HG03565 (cell line): ENCODE results near the gene THTPA.
"Not testable (repeated sequence)": the region's sequence is repeated elsewhere in the genome, so short reads cannot be mapped to it uniquely, and the experiment has no call there.

Source experiments
- ATAC-seq: cut with Tn5 transposase; IDR thresholded peaks from one replicate; pipeline ENCODE4 v1.9.1; 2021; ENCODE audit warnings: mild to moderate bottlenecking, moderate library complexity; ENCODE audit not compliant: unreplicated experiment

Gene THTPA

GRCh38 chr14:23533652-23534435 is 22.2 kb upstream of the THTPA start:
- no peak for ATAC-seq

GRCh38 chr14:23535943-23536342 is 20.1 kb upstream of the THTPA start:
- ATAC-seq = no peak

- no peak for ATAC-seq
Observed at GRCh38 chr14:23536494-23536893, 19.6 kb upstream of the THTPA start.

DNA sequence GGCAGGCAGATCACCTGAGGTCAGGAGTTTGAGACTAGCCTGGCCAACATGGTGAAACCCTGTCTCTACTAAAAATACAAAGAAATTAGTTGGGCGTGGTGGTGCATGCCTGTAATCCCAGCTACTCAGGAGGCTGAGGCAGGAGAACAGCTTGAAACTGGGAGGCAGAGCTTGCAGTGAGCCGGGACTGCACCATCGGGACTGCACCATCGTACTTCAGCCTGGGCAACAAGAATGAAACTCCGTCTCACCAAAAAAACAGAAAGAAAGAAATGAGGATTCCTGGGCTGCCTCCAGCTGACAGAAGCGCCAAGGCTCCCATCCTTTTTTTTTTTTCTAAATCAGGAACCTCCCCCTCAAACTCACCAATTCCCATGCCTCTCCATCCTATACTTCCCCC is 19.2 kb upstream of the THTPA start:
- not testable (repeated sequence) for ATAC-seq

DNA sequence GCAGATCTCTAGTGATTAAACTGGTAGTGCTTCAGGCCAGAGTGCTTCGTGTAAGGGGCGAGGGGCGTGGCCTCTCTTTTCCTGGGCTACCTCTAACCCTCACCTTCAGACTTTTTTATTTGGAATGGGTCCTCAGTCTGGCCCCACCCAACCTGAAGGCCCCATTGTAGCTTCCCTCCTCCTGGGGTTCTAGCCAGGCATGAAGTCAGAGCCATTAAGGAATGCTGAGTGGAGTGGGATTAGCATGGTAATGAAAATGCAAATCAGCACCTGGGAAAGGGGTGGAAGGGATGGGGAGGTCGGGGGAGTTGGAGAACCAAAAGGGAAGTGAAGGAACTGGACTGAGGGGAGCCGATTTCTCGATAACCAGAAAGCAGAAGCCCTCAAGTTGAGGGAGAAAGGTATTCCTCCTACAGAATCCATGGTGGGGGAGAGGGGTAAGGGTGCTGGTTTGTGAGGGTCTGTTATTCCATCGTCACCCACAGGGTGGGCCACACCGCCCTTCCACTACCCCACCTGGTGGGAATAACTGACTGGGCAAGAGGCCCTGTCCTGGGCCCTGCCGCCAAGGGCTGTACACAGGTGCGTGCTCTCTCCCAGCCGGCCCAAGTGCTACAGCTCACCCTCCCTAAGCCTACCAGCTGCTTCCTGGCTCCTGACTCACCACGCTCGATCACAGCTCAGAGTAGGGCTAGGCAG is 18.6 kb upstream of the THTPA start:
- no peak for ATAC-seq

DNA sequence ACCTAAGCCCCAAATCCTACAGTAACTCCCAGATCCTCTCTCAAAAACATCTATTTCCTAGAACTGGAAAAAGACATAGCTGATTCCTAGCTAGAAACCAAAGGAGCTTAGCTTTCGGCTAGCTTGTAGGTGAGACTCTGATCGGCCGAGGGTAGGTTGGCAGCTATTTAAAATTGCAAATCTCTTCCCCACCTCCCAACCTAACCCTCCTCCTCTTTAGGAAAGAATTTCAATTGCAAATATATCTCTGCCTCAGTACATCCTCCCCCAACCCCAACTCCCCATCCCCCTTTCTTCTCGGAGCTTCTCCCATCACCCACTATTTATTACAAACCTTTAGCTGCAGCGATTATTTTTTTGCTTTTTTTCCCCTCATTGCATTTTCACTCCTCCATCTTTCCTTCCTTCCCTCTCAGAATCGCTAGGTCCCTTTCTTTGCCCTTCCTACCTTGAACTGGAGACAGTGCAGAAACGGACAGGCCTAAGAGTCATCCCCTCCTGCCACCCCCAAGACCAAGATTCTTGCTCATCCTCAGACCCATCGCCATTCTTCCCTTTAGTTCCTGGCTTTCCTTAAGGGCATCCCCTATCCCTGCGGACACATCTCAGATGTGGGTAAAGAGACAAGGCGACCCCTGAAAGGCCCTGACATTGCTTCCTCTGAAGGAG is 17.9 kb upstream of the THTPA start:
- no peak for ATAC-seq

- no peak for ATAC-seq
Observed at GRCh38 chr14:23538785-23539184, 17.3 kb upstream of the THTPA start.

- no peak for ATAC-seq
Observed at GRCh38 chr14:23539248-23540140, 16.6 kb upstream of the THTPA start.

- no peak for ATAC-seq
Observed at GRCh38 chr14:23540141-23540469, 16.0 kb upstream of the THTPA start.

GRCh38 chr14:23542261-23542660 is 13.8 kb upstream of the THTPA start:
- ATAC-seq = no peak

GRCh38 chr14:23543403-23543802 is 12.7 kb upstream of the THTPA start:
- no peak for ATAC-seq

DNA sequence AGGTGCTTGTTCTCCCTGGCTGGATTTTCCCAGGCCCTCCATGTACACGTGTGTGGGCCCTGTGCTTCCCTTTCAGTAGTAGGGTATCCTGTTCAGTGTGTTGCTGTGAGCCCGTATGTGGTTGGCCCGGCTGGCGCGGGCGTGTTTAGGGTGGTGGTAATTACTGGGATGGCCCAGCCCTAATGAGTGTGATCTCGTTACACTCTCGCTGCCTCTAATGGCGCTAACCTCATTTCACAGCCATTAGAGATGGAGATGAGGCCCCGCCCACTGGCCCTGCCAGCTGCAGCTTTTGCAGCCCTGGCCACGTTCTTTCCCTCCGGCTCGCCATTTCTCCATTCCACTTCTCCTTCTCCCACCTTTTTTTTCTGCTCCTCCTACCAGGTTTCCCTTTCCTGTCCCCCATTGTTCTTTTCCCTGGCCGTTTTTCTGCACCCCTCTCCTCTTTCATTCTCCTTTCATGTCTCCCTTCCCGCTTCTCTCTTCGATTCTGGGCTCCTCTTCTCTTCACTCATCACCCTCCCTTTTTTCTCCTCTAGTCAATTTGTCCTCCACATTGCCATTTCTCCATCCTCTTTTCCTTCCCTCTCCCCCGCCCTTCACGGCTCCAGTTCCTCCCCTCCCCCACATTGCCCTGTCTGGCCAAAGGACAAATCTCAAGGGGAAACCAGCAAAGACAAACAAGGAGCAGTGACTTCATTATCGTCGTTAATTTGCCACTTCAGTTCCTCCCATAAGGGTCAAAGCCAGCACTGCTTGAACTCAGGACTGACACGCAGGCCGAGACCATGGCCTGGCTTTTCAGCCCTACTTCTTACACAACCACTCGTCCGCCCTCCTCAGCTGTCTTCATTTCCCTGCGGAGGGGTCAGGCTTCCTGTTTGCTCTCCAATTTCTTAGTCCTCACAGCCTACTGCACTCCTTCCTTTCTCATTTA is 11.3 kb upstream of the THTPA start:
- no peak for ATAC-seq

DNA sequence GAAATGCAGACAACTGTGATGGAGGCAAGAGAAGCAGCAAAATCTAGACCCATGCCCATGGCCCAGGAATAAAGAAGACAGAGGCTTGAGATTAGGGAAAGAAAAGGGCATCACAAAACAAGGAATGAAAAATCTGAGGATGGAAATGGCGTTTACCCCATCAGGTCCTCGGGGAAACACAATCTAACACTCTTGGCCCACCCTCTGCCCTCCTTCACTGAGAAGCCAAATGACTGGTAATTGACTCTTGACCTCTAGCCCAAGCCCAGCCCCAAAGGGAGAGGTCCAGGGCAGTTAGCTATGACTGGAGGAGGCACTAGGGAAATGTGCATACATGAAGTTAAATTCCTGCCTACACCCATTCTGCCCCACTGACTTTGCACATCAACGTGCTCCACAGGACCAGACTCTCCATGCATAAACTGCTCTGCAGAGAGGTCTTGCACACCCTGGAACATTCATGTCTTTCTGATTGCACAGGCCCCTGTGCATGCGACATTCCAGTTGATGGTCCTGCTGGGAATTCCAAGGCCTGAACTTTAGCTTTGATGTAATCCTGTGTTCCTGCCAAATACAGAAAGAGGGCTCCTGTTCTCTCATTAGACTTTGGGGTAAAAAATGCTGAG is 10.2 kb upstream of the THTPA start:
- no peak for ATAC-seq

DNA sequence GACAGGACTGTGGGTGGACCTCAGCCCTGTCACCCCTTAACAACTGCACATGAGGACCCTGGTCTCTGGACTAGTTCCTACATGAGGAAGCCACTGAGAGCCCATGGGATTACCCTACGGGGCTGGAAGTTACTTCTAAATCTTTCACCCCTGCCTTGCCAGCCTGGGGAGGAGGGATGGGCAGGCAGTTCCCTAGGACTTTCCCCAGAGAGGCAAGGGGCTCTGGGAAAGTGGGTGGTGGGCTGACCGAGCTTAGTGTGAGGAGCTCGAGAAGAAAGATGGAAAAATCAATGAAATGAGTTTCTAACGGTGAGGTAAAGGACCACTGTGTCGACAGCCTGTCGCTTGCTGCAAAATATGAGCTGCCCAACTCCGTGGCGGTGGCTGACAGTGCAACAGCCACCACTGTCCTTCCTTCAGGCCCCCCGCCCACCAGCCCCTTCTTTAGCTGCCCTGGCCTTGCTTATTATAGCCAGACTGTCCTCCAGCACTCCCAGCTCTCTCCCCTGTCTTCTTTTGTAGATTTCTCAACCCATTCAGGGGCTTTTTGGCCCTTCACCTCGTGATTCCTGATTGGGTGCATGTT is 9.5 kb upstream of the THTPA start:
- no peak for ATAC-seq

DNA sequence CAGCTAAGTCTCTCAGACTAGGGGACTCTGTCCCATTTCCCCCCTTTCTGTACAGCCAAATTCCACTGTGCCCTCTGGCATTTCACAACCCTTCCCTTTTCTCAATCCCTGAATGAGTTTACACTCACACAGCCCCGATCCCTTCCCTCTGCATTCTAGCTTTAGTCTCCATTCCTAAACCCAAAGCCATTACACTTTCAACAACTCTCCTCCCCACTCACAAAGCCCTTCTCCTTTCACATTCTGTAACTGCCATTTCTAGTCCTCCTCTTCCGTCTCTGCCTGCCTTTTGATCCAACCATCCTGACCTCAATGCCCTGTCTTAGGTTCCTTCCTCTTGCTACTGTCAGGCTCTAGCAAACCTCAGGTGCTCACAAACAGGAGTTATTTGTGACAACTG is 8.1 kb upstream of the THTPA start:
- no peak for ATAC-seq

DNA sequence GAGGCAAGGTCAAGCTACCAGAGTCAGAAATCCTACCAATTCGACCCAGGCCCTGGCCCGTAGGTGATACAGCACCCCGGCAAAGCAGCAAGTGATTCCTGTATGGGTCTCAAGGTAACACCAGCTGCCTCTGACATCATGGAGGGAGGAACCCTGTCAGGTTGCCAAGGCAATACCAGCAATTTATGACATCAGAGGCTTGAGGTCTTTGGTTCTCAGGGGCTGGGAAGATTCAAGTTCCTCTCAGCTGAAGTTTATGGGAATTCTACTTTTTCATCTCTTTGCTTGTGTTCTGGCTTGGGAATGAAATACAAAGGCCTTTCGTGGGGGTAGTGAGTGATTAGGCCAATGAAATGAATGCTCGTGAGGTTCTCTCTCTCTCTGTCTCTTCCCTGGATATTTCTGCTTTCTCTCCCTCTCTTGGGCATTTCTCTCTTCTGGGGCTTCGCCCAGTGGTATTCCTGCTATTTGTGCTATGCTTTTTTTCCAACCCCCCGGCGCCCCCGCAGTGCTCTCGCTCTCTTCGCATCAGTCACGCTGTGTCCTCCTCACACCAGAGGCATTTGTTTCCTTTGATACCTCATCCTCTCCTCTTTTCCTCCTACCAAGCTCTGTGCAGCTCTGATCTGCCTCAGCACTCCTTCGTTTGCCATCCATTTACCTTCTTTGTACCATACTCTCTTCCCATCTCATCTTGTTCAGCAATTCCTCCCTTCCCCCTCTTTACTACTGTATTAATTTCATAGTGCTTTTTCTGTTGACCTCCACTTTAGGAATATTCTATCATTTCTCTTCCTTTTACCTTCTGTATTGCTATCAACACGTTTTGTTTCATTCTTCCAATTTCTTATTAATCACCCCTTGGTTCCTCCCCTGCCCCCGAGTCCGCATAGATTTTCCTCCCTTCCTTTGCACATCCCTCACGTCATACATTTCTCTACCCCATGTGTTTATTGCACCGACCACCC is 7.4 kb upstream of the THTPA start:
- no peak for ATAC-seq

- ATAC-seq = no peak
Observed at GRCh38 chr14:23550131-23550811, 5.8 kb upstream of the THTPA start.
